Neuronal stem cell (in vitro differentiated cells): ENCODE results near the gene SETD4.
A peak's percentile ranks its signal among the peaks of the same experiment; 100 is the strongest.

Experiments used
- DNase-seq: peaks from one replicate; pipeline ENCODE4 v3.0.0-alpha.2; 2013; ENCODE audit warnings: low spot score
- H2AFZ ChIP-seq: one replicate; pipeline ENCODE4 v1.6.1; 2013; ENCODE audit warnings: mild to moderate bottlenecking, low read length, inconsistent platforms
- H2AK5ac ChIP-seq: 2 replicates; pipeline ENCODE4 v1.6.1; 2013; ENCODE audit warnings: low read depth, mild to moderate bottlenecking, inconsistent platforms, low read length, moderate library complexity, mixed read lengths
- H2BK120ac ChIP-seq: 2 replicates; pipeline ENCODE4 v1.6.1; 2013; ENCODE audit warnings: low read depth, mild to moderate bottlenecking, inconsistent platforms, low read length, moderate library complexity, mixed read lengths
- H2BK12ac ChIP-seq: one replicate; pipeline ENCODE4 v1.6.1; 2013; ENCODE audit warnings: low read length, inconsistent platforms
- H2BK15ac ChIP-seq: 2 replicates; pipeline ENCODE4 v1.6.1; 2013; ENCODE audit warnings: mild to moderate bottlenecking, low read length, inconsistent platforms, mixed read lengths
- H2BK5ac ChIP-seq: one replicate; pipeline ENCODE4 v1.6.1; 2013; ENCODE audit warnings: inconsistent platforms, mild to moderate bottlenecking, low read length, moderate library complexity
- H3K14ac ChIP-seq: one replicate; pipeline ENCODE4 v1.6.1; 2013; ENCODE audit warnings: low read length, inconsistent platforms
- H3K18ac ChIP-seq: 2 replicates; pipeline ENCODE4 v1.6.1; 2013; ENCODE audit warnings: low read length, inconsistent platforms
- H3K23ac ChIP-seq: 2 replicates; pipeline ENCODE4 v1.6.1; 2013; ENCODE audit warnings: low read depth, mild to moderate bottlenecking, mixed read lengths, low read length, inconsistent platforms; ENCODE audit not compliant: poor library complexity
- H3K27ac ChIP-seq: replicated peaks from 3 replicates; pipeline ENCODE4 v1.5.1; 2013; ENCODE audit warnings: low read length, inconsistent platforms
- H3K27me3 ChIP-seq, 3 experiments: 2 replicates each; pipeline ENCODE4 v1.6.1; 2013; ENCODE audit warnings: low read length in 3 of 3, mild to moderate bottlenecking in 2 of 3, inconsistent platforms in 1 of 3, low read depth in 1 of 3, mixed read lengths in 1 of 3, moderate library complexity in 1 of 3; ENCODE audit not compliant: control insufficient read depth in 3 of 3, insufficient read depth in 3 of 3
- H3K36me3 ChIP-seq, 2 donors: replicated peaks in 1 of 2; 2 replicates each; pipeline ENCODE4 v1.6.1; 2013; ENCODE audit warnings: low read length in 2 of 2; ENCODE audit not compliant: control insufficient read depth in 2 of 2, insufficient read depth in 2 of 2
- H3K4ac ChIP-seq: 2 replicates; pipeline ENCODE4 v1.6.1; 2013; ENCODE audit warnings: inconsistent platforms, mild to moderate bottlenecking, low read length, moderate library complexity
- H3K4me1 ChIP-seq, 2 donors: 1 replicate in 1 of 2; 2 replicates in 1 of 2; pipeline ENCODE4 v1.6.1; 2013; ENCODE audit warnings: low read length in 2 of 2, low read depth in 1 of 2; ENCODE audit not compliant: control insufficient read depth in 2 of 2, insufficient read depth in 1 of 2
- H3K4me2 ChIP-seq: one replicate; pipeline ENCODE4 v1.6.1; 2013; ENCODE audit warnings: mild to moderate bottlenecking, low read length, inconsistent platforms; ENCODE audit not compliant: insufficient read depth, poor library complexity, severe bottlenecking
- H3K4me3 ChIP-seq, 2 donors: 2 replicates each; pipeline ENCODE4 v1.5.1; 2013; ENCODE audit warnings: low read length in 2 of 2, mild to moderate bottlenecking in 2 of 2, inconsistent platforms in 1 of 2, moderate library complexity in 1 of 2
- H3K79me1 ChIP-seq: one replicate; pipeline ENCODE4 v1.6.1; 2013; ENCODE audit warnings: low read depth, mild to moderate bottlenecking, inconsistent platforms, low read length, moderate library complexity
- H3K9ac ChIP-seq: one replicate; pipeline ENCODE4 v1.6.1; 2013; ENCODE audit warnings: mild to moderate bottlenecking, low read depth, low read length, inconsistent platforms; ENCODE audit not compliant: poor library complexity
- H3K9me3 ChIP-seq, 2 donors: replicated peaks in 1 of 2; 2 replicates each; pipeline versions ENCODE3 to v1.6.1; 2013; ENCODE audit warnings: low read length in 2 of 2, mild to moderate bottlenecking in 2 of 2, inconsistent platforms in 1 of 2, low read depth in 1 of 2, mixed read lengths in 1 of 2, moderate library complexity in 1 of 2; ENCODE audit not compliant: control insufficient read depth in 2 of 2, insufficient read depth in 1 of 2
- H4K8ac ChIP-seq: one replicate; pipeline ENCODE4 v1.6.1; 2013; ENCODE audit warnings: low read depth, mild to moderate bottlenecking, inconsistent platforms, low read length, moderate library complexity
- H4K91ac ChIP-seq: one replicate; pipeline ENCODE4 v1.6.1; 2013; ENCODE audit warnings: low read length, low read depth, mild to moderate bottlenecking, inconsistent platforms; ENCODE audit not compliant: poor library complexity
- WGBS, 2 donors: extraction: QIAGEN DNeasy Blood & Tissue Kit; methylation state at CpG; one replicate each; pipeline ENCODE4 v1.1.7; 2013; ENCODE audit warnings: missing lambda C conversion rate in 2 of 2, mixed read lengths in 1 of 2; ENCODE audit not compliant: insufficient read length in 2 of 2, insufficient replicate concordance in 1 of 2; ENCODE audit errors: extremely low coverage in 2 of 2; 5-methylcytosine and 5-hydroxymethylcytosine counted together

Gene SETD4

GRCh38 chr21:36099000-36099399 lies 38.7 kb upstream of the SETD4 start:
- H3K9ac ChIP-seq = no peak overlapping the region
- H3K79me1 ChIP-seq = no peaks in the 10 kb centered on the region
- peak overlapping the region in 1 of 2 donors; percentile 51 for H3K4me3 ChIP-seq
- no peak overlapping the region for H4K8ac ChIP-seq
- H3K9me3 ChIP-seq = peaks cover 0 to under 1% of the 10 kb centered on the region in 2 donors
- no peak overlapping the region for H2AFZ ChIP-seq
- no peak for DNase-seq
- H2BK120ac ChIP-seq = no peak overlapping the region
- H3K4me2 ChIP-seq = no peak overlapping the region
- H4K91ac ChIP-seq = no peak overlapping the region
- H3K4me1 ChIP-seq = peaks cover 0 to 1% of the 10 kb centered on the region in 2 donors
- H2BK12ac ChIP-seq = no peak overlapping the region
- H3K14ac ChIP-seq = no peak overlapping the region
- no peak overlapping the region for H3K27ac ChIP-seq
- H3K23ac ChIP-seq = no peak overlapping the region
- peaks cover 0 to 27% (median 0%) of the 10 kb centered on the region in 3 experiments for H3K27me3 ChIP-seq
- H3K36me3 ChIP-seq = no peaks in the 10 kb centered on the region
- no peak overlapping the region for H2BK5ac ChIP-seq
- H2AK5ac ChIP-seq = no peak overlapping the region
- WGBS, 2 donors = no CpG with 5 or more reads among the region's 3 CpGs
- H3K4ac ChIP-seq = no peak overlapping the region
- H3K18ac ChIP-seq = no peak overlapping the region
- no peak overlapping the region for H2BK15ac ChIP-seq

GRCh38 chr21:36098182-36098532 lies 37.8 kb upstream of the SETD4 start:
- no CpG with 5 or more reads among the region's 2 CpGs for WGBS, 2 donors
- Histone ChIP-seq H2AFZ (no peak overlapping the region), H2AK5ac (no peak overlapping the region), H3K27me3 (peaks cover 0 to 27% (median 0%) of the 10 kb centered on the region in 3 experiments), H3K4me1 (peaks cover 0 to 1% of the 10 kb centered on the region in 2 donors), H4K91ac (no peak overlapping the region), H3K23ac (no peak overlapping the region), H3K79me1 (no peaks in the 10 kb centered on the region), H3K14ac (no peak overlapping the region), H3K4me3 (no peak overlapping the region), H3K9ac (no peak overlapping the region), H2BK5ac (no peak overlapping the region), H3K27ac (no peak overlapping the region), H2BK12ac (no peak overlapping the region), H3K9me3 (peaks cover 0 to 4% of the 10 kb centered on the region in 2 donors), H2BK15ac (no peak overlapping the region), H3K4me2 (no peak overlapping the region), H3K4ac (no peak overlapping the region), H3K36me3 (no peaks in the 10 kb centered on the region), H3K18ac (no peak overlapping the region), H4K8ac (no peak overlapping the region), H2BK120ac (no peak overlapping the region)
- DNase-seq = no peak

- H3K14ac ChIP-seq = no peak overlapping the region
Measured at GRCh38 chr21:36097427-36098181, 37.3 kb upstream of the SETD4 start.

GRCh38 chr21:36096398-36097290 lies 36.3 kb upstream of the SETD4 start:
- Histone ChIP-seq H3K36me3 (no peaks in the 10 kb centered on the region), H3K27ac (no peak overlapping the region), H4K8ac (no peak overlapping the region), H4K91ac (no peak overlapping the region), H2BK120ac (no peak overlapping the region), H2AK5ac (no peak overlapping the region), H3K4me3 (no peak overlapping the region), H3K4ac (no peak overlapping the region), H2AFZ (no peak overlapping the region), H3K18ac (no peak overlapping the region), H2BK5ac (no peak overlapping the region), H3K27me3 (peaks cover 0 to 22% (median 0%) of the 10 kb centered on the region in 3 experiments), H3K23ac (no peak overlapping the region), H3K4me1 (peaks cover 0 to 1% of the 10 kb centered on the region in 2 donors), H3K9me3 (peaks cover 0 to 4% of the 10 kb centered on the region in 2 donors), H2BK12ac (no peak overlapping the region), H3K4me2 (no peak overlapping the region), H2BK15ac (no peak overlapping the region), H3K79me1 (no peaks in the 10 kb centered on the region), H3K9ac (no peak overlapping the region), H3K14ac (no peak overlapping the region)
- no CpG with 5 or more reads among the region's 1 CpG for WGBS, 2 donors
- no peak for DNase-seq

More at GRCh38 chr21:36097427-36098181, 37.3 kb upstream of the SETD4 start:
- peaks cover 0 to 1% of the 10 kb centered on the region in 2 donors for H3K4me1 ChIP-seq
- H3K4ac ChIP-seq = no peak overlapping the region
- H3K4me3 ChIP-seq = no peak overlapping the region
- H3K4me2 ChIP-seq = no peak overlapping the region
- no peak overlapping the region for H3K23ac ChIP-seq
- H4K8ac ChIP-seq = no peak overlapping the region
- no peak overlapping the region for H2BK120ac ChIP-seq
- no peak overlapping the region for H2AFZ ChIP-seq
- no peak for DNase-seq
- H3K9me3 ChIP-seq = peaks cover 0 to 4% of the 10 kb centered on the region in 2 donors
- no peaks in the 10 kb centered on the region for H3K36me3 ChIP-seq
- H3K9ac ChIP-seq = no peak overlapping the region
- H2AK5ac ChIP-seq = no peak overlapping the region
- no peak overlapping the region for H2BK15ac ChIP-seq
- H3K79me1 ChIP-seq = no peaks in the 10 kb centered on the region
- peaks cover 0 to 27% (median 0%) of the 10 kb centered on the region in 3 experiments for H3K27me3 ChIP-seq
- H2BK5ac ChIP-seq = no peak overlapping the region
- no peak overlapping the region for H4K91ac ChIP-seq
- WGBS, 2 donors = no CpG with 5 or more reads among the region's 8 CpGs
- no peak overlapping the region for H3K27ac ChIP-seq
- H2BK12ac ChIP-seq = no peak overlapping the region
- H3K18ac ChIP-seq = no peak overlapping the region
